HG03575 (cell line): ENCODE measurements around the gene CRK.

Source experiments
- ATAC-seq: cut with Tn5 transposase; IDR thresholded peaks from one replicate; pipeline ENCODE4 v1.9.1; 2021; ENCODE audit not compliant: unreplicated experiment, insufficient number of reproducible peaks, low FRiP score; ENCODE audit errors: extremely low read depth

The CRK gene

DNA sequence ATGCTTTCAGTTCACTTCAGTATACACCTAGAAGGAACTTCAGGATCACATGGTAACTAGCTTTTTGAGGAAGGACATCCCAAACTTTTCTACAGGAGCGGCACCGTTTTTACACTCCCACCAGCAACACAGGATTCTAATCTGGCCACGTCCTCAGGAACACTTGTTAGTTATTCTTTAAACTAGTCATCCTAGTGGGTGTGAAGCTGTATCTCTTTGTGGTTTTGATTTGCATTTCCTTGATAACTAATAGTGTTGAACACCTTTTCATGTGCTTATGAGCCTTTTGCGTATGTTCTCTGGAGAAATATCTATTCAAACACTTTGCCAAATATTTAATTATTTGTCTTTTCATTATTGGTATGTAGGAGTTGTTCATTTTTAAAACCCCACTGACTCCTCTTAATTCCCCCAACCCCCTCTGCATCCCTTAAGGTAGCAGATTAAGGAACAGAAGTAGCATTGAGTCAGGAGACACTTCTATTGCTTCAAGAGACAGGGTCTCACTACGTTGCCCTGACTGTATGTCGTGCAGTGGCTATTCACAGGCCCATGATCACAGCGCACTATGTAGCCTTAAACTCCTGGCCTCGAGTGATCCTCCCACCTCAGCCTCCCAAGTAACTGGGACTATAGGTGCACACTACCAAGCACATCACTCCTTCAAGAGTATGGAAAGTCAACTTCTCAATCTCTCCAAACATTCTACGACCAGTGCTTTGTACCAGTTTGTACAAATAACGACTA is 81.4 kb downstream of the CRK start:
- ATAC-seq: no peak

DNA sequence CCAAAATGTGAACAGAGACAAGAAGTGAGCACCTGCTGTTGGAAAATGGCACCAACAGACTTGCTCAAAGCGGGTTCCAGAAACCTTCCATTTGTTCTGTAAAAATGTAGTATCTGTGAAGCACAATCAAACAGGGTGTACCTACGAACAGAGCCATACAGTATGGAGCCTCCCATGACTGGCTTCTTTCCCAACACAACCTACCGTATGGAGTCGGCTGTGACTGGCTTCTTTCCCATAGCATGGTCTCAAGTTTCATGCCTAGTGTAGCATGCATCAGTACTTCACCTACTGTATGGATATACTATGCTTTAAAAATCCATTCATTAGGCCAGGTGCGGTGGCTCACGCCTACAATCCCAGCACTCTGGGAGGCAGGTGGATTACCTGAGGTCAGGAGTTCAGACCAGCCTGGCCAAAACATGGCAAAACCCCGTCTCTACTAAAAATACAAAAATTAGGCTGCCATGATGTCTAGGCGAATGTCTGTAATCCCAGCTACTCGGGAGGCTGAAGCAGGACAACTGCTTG is 82.3 kb downstream of the CRK start:
- no peak for ATAC-seq

DNA sequence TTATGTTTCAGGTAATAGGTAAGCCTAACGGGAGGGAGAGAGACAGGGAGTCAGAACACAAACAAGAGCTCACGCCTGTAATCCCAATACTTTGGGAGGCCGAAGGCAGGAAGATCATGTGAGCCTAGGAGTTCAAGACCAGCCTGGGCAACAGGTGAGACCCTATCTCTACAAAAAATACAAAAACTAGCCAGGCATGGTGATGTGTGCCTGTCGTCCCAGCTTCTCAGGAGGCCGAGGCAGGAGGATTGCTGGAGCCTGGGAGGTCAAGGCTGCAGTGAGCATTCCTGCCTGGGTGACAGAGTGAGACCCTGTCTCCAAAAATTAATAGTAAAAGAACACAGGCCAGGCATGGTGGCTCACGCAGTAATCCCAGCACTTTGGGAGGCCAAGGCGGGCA is 83.4 kb downstream of the CRK start:
- ATAC-seq: no peak

DNA sequence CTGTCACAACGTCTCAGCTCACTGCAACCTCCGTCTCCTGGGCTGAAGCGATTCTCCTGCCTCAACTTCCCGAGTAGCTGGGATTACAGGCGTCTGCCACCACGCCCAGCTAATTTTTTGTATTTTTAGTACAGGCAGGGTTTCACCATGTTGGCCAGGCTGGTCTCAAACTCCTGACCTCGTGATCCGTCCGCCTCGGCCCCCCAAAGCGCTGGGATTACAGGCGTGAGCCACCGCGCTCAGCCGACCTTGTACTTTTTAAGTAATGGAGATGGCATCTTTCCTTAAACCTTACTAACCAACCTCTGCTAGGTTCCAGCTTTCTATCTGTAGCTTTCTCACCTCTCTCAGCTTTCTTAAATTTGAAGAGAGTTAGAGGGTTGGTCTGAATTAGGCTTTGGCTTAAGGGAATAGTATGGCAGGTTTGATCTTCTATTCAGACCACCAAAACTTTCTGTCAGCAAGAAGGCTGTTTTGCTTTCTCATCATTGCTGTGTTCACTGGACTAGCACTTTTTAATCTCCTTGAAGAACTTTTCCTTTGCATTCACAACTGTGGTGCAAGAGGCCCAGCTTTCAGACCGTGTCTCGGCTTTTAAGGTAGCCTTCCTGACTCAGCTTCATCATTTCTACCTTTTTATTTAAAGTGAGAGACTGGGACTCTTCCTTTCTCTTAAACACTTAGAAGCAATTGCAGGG is 84.0 kb downstream of the CRK start:
- ATAC-seq: no peak
